NCI-H1436 treated with DMSO at 0.1 percent for 48 hours (cell line): ENCODE data around the gene EIF3L.

ENCODE experiments used
- DNase-seq: peaks from one replicate; lab custom pipeline; 2025; lab: John Stamatoyannopoulos, UW

The EIF3L gene

DNA sequence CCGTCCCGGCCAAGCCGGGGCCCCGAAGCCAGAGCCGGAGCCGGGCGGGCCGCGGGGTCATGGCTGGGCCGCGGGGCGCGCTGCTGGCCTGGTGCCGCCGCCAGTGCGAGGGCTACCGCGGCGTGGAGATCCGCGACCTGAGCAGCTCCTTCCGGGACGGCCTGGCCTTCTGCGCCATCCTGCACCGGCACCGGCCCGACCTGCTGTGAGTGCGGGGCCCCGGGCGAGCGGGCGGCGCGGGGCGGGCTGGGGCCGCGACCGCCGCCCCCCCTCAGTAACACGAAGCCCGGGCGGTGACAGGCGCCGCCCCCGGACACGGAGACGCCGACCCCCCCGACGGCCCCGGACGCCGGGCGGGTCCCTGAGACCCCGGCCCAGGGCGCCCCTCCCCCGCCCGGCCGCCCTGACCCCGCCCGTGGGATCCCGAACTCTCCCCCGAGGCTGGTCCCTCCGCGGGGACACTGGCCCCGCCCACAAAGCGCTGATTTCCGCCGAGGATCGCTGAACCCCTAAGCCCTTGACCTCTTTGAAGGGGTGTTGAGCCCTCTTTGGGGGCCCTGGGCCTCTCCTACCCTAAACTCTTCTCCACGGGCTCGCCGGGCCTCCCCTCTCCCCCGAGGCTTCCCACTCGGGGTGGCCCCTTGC lies 57.3 kb downstream of the EIF3L start:
- no peak for DNase-seq

- no peak for DNase-seq
Measured at GRCh38 chr22:37907036-37907954, 58.1 kb downstream of the EIF3L start.

GRCh38 chr22:37909766-37910165 lies 60.5 kb downstream of the EIF3L start:
- DNase-seq: no peak

- DNase-seq: no peak
Measured at GRCh38 chr22:37910890-37911672, 61.9 kb downstream of the EIF3L start.

- DNase-seq: no peak
Measured at GRCh38 chr22:37911697-37912096, 62.5 kb downstream of the EIF3L start.

DNA sequence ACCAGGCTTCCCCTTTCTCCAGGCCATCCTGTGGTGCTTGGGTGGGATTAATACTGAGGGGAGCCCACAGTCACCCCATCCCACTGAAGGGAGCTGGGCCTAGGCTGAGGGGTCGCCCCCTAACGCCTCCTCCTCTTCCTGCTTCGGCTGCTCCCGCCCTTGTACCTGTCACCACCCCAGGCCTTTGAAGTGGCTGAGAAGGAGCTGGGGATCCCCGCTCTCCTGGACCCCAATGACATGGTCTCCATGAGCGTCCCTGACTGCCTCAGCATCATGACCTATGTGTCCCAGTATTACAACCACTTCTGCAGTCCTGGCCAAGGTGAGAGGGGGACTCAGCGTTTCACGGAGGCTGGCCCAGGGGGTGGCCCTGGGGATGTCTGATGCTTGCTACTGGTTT lies 63.0 kb downstream of the EIF3L start:
- no peak for DNase-seq

DNA sequence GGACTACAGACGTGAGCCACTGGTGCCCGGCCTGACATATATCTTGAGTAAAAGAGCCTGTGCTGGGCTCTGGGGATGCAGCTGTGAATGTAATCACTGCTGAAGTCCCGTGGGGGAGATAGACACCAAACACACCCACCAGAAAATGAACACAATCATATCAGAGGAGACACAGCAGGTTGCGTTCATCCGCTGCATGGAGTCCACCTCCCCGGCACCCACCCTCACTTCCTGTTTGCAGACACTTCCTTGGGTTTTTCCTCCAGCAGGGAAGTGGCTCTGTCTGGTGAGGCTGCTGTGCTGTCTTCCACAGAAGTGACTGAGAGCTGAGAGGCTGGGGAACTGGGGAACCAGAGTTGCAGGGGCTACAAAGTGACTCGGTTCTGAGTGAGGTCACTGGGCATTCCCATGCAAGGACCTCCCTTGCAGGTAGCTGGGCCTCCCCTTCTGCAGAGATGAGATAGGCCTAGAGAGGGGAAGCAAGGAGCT lies 64.1 kb downstream of the EIF3L start:
- DNase-seq: no peak

DNA sequence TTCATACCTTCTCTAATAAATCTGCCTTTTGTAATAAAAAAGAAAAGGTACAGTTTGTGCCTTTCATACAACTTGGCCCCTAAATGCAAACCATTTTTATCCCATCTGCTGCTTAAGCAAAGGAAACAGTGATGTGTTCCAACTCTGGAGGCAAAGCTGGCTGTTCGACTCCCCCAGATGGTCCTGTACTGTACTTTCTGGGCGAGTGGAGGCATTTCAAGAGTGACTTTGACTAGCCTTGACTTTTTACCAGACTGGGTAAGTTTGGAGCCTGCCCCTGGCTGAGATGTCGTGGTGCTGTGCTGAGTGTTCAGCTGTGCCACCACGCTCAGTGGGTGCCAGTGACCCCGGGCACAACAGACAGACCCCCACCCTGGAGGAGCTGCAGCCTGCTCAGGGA lies 67.1 kb downstream of the EIF3L start:
- no peak for DNase-seq

DNA sequence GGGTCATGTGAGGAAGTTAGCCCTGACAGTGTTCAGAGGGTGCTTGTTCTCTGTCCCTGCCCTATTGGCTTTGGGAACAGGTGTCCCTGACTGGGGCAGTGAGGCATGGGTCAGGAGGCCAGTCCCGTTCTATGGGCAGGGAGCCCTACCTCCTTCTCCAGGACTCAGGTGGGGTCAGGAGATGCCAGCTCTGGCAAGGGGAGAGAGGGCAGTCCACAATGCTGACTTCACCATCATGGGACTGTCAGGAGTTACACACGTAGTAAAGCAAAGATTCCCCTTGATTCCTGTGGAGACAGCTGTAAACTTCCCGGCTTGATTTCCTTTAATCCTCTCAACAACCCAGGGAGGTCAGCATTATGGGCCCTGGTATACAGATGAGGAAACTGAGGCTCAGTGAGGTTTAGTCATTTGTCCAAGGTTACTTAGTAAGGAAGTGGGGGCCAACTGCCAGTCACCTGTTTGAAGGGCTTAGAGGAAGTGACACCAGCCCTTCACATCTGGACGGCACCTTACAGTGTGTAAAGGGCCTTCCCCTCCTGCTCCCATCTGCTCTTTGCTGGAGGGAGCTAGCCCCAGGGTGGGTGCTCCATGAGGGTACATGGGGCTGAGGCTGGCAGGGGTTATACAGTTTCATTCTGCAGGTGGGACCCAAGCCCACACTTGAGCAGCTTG lies 68.8 kb downstream of the EIF3L start:
- no peak for DNase-seq

DNA sequence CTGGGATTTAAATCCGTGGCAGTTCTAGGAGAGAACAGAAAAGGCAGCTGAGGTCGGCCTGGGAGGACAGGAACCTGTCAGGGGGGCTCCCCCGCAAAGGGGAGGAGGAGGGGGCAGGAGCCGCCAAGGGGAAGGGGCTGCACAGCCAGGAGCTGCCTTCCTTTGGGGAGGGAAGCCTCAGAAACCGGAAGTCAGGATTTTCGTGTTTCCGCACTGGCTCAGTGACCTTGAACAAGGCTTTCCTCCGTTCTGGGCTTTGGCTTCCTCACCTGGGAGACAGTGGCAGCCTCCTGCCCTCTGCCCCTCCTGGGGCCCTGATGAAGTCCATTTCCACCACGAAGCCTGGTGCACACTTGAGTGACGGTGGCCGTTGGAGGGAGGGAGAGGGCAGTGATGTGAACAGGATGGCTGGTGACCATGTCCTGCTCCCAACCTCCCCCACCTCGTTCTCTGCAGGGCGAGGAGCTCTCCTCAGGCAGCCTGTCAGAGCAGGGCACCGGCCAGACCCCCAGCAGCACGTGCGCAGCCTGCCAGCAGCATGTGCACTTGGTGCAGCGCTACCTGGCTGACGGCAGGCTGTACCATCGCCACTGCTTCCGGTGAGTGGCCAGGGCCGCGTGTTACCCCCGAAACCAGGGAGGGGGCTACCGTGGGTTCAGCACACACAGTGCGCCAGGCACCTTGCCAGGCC lies 69.5 kb downstream of the EIF3L start:
- no peak for DNase-seq

GRCh38 chr22:37920126-37920525 lies 70.9 kb downstream of the EIF3L start:
- DNase-seq: no peak

DNA sequence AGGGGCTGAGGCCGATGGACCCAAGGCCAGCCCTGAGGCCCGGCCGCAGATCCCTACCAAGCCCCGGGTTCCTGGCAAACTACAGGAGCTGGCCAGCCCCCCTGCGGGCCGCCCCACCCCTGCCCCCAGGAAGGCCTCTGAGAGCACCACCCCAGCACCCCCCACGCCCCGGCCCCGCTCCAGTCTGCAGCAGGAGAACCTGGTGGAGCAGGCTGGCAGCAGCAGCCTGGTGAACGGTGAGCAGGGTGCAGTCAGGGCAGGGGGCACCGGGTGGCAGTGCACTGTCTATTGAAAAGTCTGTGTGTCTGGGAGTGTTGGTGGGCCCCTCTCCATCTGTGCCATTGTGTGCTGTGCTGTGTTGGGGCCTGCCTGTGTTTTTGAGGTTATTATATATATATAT lies 73.0 kb downstream of the EIF3L start:
- DNase-seq: no peak

- no peak for DNase-seq
Measured at GRCh38 chr22:37923927-37924326, 74.7 kb downstream of the EIF3L start.

- DNase-seq: no peak
Measured at GRCh38 chr22:37924386-37925065, 75.3 kb downstream of the EIF3L start.

DNA sequence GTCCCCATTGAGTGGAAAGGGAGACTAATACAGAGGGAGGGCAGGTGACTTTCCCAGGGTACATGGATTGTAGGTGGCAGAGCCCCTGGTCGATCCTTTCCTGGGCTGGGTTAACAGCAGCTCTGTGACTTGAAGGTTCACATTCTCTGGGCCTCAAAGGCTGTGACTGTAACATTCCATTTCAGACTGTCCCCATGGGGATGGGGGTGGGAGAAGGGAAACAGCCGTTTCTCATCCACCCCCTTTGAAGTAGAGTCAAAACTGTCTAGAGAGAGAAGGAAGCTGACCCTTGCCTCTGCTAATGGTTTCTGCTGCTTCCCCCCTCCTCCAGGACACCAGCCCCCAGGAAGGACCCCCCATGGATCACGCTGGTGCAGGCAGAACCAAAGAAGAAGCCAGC lies 76.1 kb downstream of the EIF3L start:
- DNase-seq: no peak

DNA sequence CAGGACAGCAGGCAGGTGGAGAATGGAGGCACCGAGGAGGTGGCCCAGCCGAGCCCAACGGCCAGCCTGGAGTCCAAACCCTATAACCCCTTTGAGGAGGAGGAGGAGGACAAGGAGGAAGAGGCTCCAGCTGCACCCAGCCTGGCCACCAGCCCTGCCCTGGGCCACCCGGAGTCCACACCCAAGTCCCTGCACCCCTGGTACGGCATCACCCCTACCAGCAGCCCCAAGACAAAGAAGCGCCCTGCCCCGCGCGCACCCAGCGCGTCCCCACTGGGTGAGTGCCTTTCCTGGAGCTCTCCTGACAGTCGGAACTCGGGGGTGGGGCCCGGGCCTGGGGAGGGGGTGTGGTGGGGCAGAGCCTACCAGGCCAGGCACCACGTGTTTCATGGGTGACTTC lies 76.5 kb downstream of the EIF3L start:
- no peak for DNase-seq

- no peak for DNase-seq
Measured at GRCh38 chr22:37926358-37926757, 77.1 kb downstream of the EIF3L start.

GRCh38 chr22:37926771-37927636 lies 77.8 kb downstream of the EIF3L start:
- DNase-seq: no peak

DNA sequence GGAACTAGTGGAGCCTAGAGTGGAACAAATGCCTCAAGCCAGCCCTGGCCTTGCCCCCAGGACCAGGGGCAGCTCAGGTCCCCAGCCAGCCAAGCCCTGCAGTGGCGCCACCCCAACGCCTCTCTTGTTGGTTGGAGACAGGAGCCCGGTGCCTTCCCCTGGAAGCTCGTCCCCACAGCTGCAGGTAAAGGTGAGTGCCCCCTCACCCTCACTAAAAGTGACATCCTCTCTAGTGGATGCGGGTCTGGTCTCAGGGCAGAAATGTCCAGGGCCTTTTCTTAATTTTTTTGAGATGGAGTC lies 78.4 kb downstream of the EIF3L start:
- no peak for DNase-seq

- DNase-seq: no peak
Measured at GRCh38 chr22:37929390-37929789, 80.2 kb downstream of the EIF3L start.
